Neural cell (in vitro differentiated cells): ENCODE data around the gene AP3D1. TPM values are rescaled to one million over a fixed set of nuclear protein-coding genes. Genes with fewer than 3 reads are reported as not detected.

Source experiments
- H2AFZ ChIP-seq: fragments of 200-600, 300-800 bp; sonication (generic), shearing (Covaris generic); 2 replicates; pipeline ENCODE4 v1.6.0; 2014; ENCODE audit warnings: low read depth, mild to moderate bottlenecking, antibody characterized with exemption, low read length, moderate library complexity
- H3F3A ChIP-seq: fragments of 200-600 bp; shearing (Covaris generic); 2 replicates; pipeline ENCODE4 v1.6.1; 2016; ENCODE audit warnings: mild to moderate bottlenecking, moderate library complexity, mixed read lengths, antibody characterized with exemption, low read length; ENCODE audit not compliant: insufficient read depth, poor library complexity, severe bottlenecking
- H3K27ac ChIP-seq: fragments of 200-600, 300-800 bp; sonication (generic), shearing (Covaris generic); 2 replicates; pipeline ENCODE4 v1.5.1; 2014; ENCODE audit warnings: mild to moderate bottlenecking, low read length, moderate library complexity
- H3K27me3 ChIP-seq: fragments of 300-800, 200-600 bp; sonication (generic), shearing (Covaris generic); 2 replicates; pipeline ENCODE4 v1.6.0; 2014; ENCODE audit warnings: mild to moderate bottlenecking, low read depth, low read length, moderate library complexity; ENCODE audit not compliant: insufficient read depth
- H3K36me3 ChIP-seq: fragments of 300-800, 200-600 bp; sonication (generic), shearing (Covaris generic); 2 replicates; pipeline ENCODE4 v1.5.1; 2014; ENCODE audit warnings: mild to moderate bottlenecking, antibody characterized with exemption, low read length, moderate library complexity; ENCODE audit not compliant: insufficient read depth
- H3K4me2 ChIP-seq: fragments of 300-800, 200-600 bp; sonication (generic), shearing (Covaris generic); 2 replicates; pipeline ENCODE4 v1.6.0; 2014; ENCODE audit warnings: mild to moderate bottlenecking, low read length
- H3K4me3 ChIP-seq: fragments of 300-800, 200-600 bp; sonication (generic), shearing (Covaris generic); 2 replicates; pipeline ENCODE4 v1.5.1; 2014; ENCODE audit warnings: mild to moderate bottlenecking, low read length, moderate library complexity
- H3K79me2 ChIP-seq: fragments of 200-600 bp; shearing (Covaris generic); replicated peaks from 2 replicates; pipeline ENCODE4 v1.6.0; 2014; ENCODE audit warnings: mild to moderate bottlenecking, low read length, moderate library complexity; ENCODE audit not compliant: insufficient read depth
- H3K9ac ChIP-seq: fragments of 300-800, 200-600 bp; sonication (generic), shearing (Covaris generic); 2 replicates; pipeline ENCODE4 v1.6.1; 2016; ENCODE audit warnings: mild to moderate bottlenecking, low read length, mixed read lengths
- H3K9me2 ChIP-seq: fragments of 200-600 bp; shearing (Covaris generic); 2 replicates; pipeline ENCODE4 v1.6.1; 2016; ENCODE audit warnings: mild to moderate bottlenecking, low read length, mixed read lengths; ENCODE audit not compliant: insufficient read depth
- H3K9me3 ChIP-seq: fragments of 200-600, 300-800 bp; sonication (generic), shearing (Covaris generic); 2 replicates; pipeline ENCODE4 v1.6.1; 2016; ENCODE audit warnings: mild to moderate bottlenecking, mixed run types, low read length, moderate library complexity, mixed read lengths
- H4K20me1 ChIP-seq: fragments of 200-600 bp; shearing (Covaris generic); 2 replicates; pipeline ENCODE4 v1.6.1; 2016; ENCODE audit warnings: mild to moderate bottlenecking, mixed run types; ENCODE audit not compliant: insufficient read depth
- CTCF ChIP-seq: fragments of 450-650 bp; IDR thresholded peaks from 2 replicates; pipeline ENCODE4 v1.5.1; 2014; ENCODE audit warnings: antibody characterized with exemption, mild to moderate bottlenecking, moderate library complexity; ENCODE audit not compliant: poor library complexity, severe bottlenecking
- EP300 ChIP-seq: fragments of 450-650 bp; conservative IDR thresholded peaks from 2 replicates; pipeline ENCODE4 v1.6.1; 2014; ENCODE audit warnings: antibody characterized with exemption, mild to moderate bottlenecking, moderate library complexity; ENCODE audit not compliant: poor library complexity, severe bottlenecking
- EZH2 ChIP-seq: fragments of 200-600, 300-800 bp; shearing (Covaris generic), sonication (generic); IDR thresholded peaks from 2 replicates; pipeline ENCODE4 v1.6.1; 2014; ENCODE audit warnings: antibody characterized with exemption, low read length, borderline replicate concordance, mild to moderate bottlenecking; ENCODE audit not compliant: insufficient read depth, poor library complexity, severe bottlenecking
- MXI1 ChIP-seq: fragments of 450-650 bp; conservative IDR thresholded peaks from 2 replicates; pipeline ENCODE4 v1.6.1; 2014; ENCODE audit warnings: antibody characterized with exemption, mild to moderate bottlenecking; ENCODE audit not compliant: poor library complexity, severe bottlenecking
- POLR2AphosphoS5 ChIP-seq: IDR thresholded peaks from 2 replicates; pipeline ENCODE4 v1.6.1; 2012
- RAD21 ChIP-seq: fragments of 450-650 bp; conservative IDR thresholded peaks from 2 replicates; pipeline ENCODE4 v1.6.1; 2014; ENCODE audit warnings: antibody characterized with exemption, mild to moderate bottlenecking, moderate library complexity
- REST ChIP-seq: IDR thresholded peaks from 2 replicates; pipeline ENCODE4 v1.6.1; 2012; ENCODE audit warnings: borderline replicate concordance
- SMC3 ChIP-seq: fragments of 450-650 bp; conservative IDR thresholded peaks from 2 replicates; pipeline ENCODE4 v1.6.1; 2014; ENCODE audit warnings: antibody characterized with exemption, mild to moderate bottlenecking, moderate library complexity; ENCODE audit not compliant: poor library complexity
- TAF1 ChIP-seq: IDR thresholded peaks from 2 replicates; pipeline ENCODE4 v1.6.1; 2012; ENCODE audit warnings: low read depth
- polyA plus RNA-seq: library from polyadenylated mRNA; depleted of rRNA; stranded (reverse); fragments of >200 nt; gene quantifications from 2 replicates; pipeline ENCODE4 v1.2.3, GENCODE V29; 2014

Gene AP3D1
- polyA plus RNA-seq, 1 donor from 2014 or later: 60.7 TPM

GRCh38 chr19:2083174-2083854, 68.1 kb downstream of the AP3D1 start:
- TF ChIP-seq EZH2: no peak
- no peak for TF ChIP-seq RAD21
- TF ChIP-seq CTCF: no peak
- no peak for TF ChIP-seq EP300
- TF ChIP-seq REST: no peak
- TF ChIP-seq POLR2AphosphoS5: no peak
- TF ChIP-seq TAF1: no peak
- TF ChIP-seq SMC3: no peak
- TF ChIP-seq MXI1: no peak
- Histone ChIP-seq H3K9ac (no peak overlapping the region), H3K9me2 (no peaks in the 10 kb centered on the region), H2AFZ (no peak overlapping the region), H3K4me2 (no peak overlapping the region), H4K20me1 (no peaks in the 10 kb centered on the region), H3K27ac (no peak overlapping the region), H3K27me3 (no peaks in the 10 kb centered on the region), H3K4me3 (no peak overlapping the region), H3K9me3 (no peaks in the 10 kb centered on the region), H3K36me3 (no peaks in the 10 kb centered on the region), H3K79me2 (no peaks in the 10 kb centered on the region), H3F3A (no peaks in the 10 kb centered on the region)

- no peak overlapping the region for H3K4me3 ChIP-seq
- TF ChIP-seq SMC3: no peak
- TF ChIP-seq MXI1: no peak
- no peak for TF ChIP-seq REST
- TF ChIP-seq TAF1: no peak
- no peak for TF ChIP-seq CTCF
- no peak for TF ChIP-seq EZH2
- no peak for TF ChIP-seq EP300
- no peak for TF ChIP-seq POLR2AphosphoS5
- TF ChIP-seq RAD21: no peak
- no peaks in the 10 kb centered on the region for H3K9me3 ChIP-seq
- no peaks in the 10 kb centered on the region for H3K79me2 ChIP-seq
- no peaks in the 10 kb centered on the region for H3K36me3 ChIP-seq
- no peak overlapping the region for H3K27ac ChIP-seq
- H3K9ac ChIP-seq: no peak overlapping the region
- no peaks in the 10 kb centered on the region for H4K20me1 ChIP-seq
- H3K9me2 ChIP-seq: no peaks in the 10 kb centered on the region
- H3F3A ChIP-seq: no peaks in the 10 kb centered on the region
- H3K4me2 ChIP-seq: no peak overlapping the region
- no peak overlapping the region for H2AFZ ChIP-seq
- H3K27me3 ChIP-seq: no peaks in the 10 kb centered on the region
These were observed 69.2 kb downstream of the AP3D1 start for GRCh38 chr19:2081873-2082810.
